Astrocyte (in vitro differentiated cells and primary cell): Measurements from ENCODE around the gene B9D1. TPM values are rescaled to one million over a fixed set of nuclear protein-coding genes. Genes with fewer than 3 reads are reported as not detected.

ENCODE experiments used
- DNase-seq: peaks from one replicate; pipeline ENCODE4 v3.0.0-alpha.2; 2010; ENCODE audit warnings: low read depth
- FAIRE-seq: peaks from 2 replicates; lab custom pipeline; 2011; peaks lifted over from hg19 to GRCh38; lab: Jason Lieb, UNC
- H2AFZ ChIP-seq: 2 replicates; pipeline ENCODE4 v1.6.0; 2012; ENCODE audit warnings: low read depth, low read length, inconsistent platforms
- H3K27ac ChIP-seq: 2 replicates; pipeline ENCODE4 v1.5.1; 2011; ENCODE audit warnings: low read depth, low read length, inconsistent platforms
- H3K27me3 ChIP-seq: 2 replicates; pipeline ENCODE4 v1.6.0; 2011; ENCODE audit warnings: low read length, inconsistent platforms; ENCODE audit not compliant: insufficient read depth
- H3K36me3 ChIP-seq: 2 replicates; pipeline ENCODE4 v1.5.1; 2011; ENCODE audit warnings: low read length, inconsistent platforms; ENCODE audit not compliant: insufficient read depth
- H3K4me1 ChIP-seq: 2 replicates; pipeline ENCODE4 v1.5.1; 2011; ENCODE audit warnings: low read length, inconsistent platforms; ENCODE audit not compliant: insufficient read depth
- H3K4me2 ChIP-seq: 2 replicates; pipeline ENCODE4 v1.6.0; 2012; ENCODE audit warnings: low read length, inconsistent platforms
- H3K4me3 ChIP-seq: 2 replicates; pipeline ENCODE4 v1.5.1; 2011; ENCODE audit warnings: low read depth, mild to moderate bottlenecking, low read length, inconsistent platforms; ENCODE audit not compliant: insufficient read depth
- H3K79me2 ChIP-seq: 2 replicates; pipeline ENCODE4 v1.6.0; 2012; ENCODE audit warnings: mild to moderate bottlenecking, low read length, inconsistent platforms; ENCODE audit not compliant: insufficient read depth
- H3K9ac ChIP-seq: 2 replicates; pipeline ENCODE4 v1.6.0; 2012; ENCODE audit warnings: mild to moderate bottlenecking, low read length, inconsistent platforms
- H3K9me3 ChIP-seq: 2 replicates; pipeline ENCODE4 v1.5.1; 2012; ENCODE audit warnings: low read depth, mild to moderate bottlenecking, low read length, inconsistent platforms; ENCODE audit not compliant: insufficient read depth
- H4K20me1 ChIP-seq: 2 replicates; pipeline ENCODE4 v1.6.0; 2012; ENCODE audit warnings: low read length, inconsistent platforms; ENCODE audit not compliant: insufficient read depth
- H3K27ac Mint-ChIP-seq: one replicate; pipeline ENCODE4 v1.8.0; 2021; ENCODE audit warnings: mild to moderate bottlenecking, mixed read lengths; ENCODE audit not compliant: unreplicated experiment
- H3K27me3 Mint-ChIP-seq: one replicate; pipeline ENCODE4 v1.8.0; 2021; ENCODE audit warnings: low read depth, mixed read lengths; ENCODE audit not compliant: unreplicated experiment
- H3K36me3 Mint-ChIP-seq: one replicate; pipeline ENCODE4 v1.8.0; 2021; ENCODE audit warnings: low read depth, mixed read lengths; ENCODE audit not compliant: unreplicated experiment
- H3K4me1 Mint-ChIP-seq: one replicate; pipeline ENCODE4 v1.8.0; 2021; ENCODE audit warnings: low read depth, mixed read lengths; ENCODE audit not compliant: unreplicated experiment
- H3K4me3 Mint-ChIP-seq: one replicate; pipeline ENCODE4 v1.8.0; 2021; ENCODE audit warnings: mild to moderate bottlenecking, moderate library complexity, mixed read lengths; ENCODE audit not compliant: unreplicated experiment
- H3K9me3 Mint-ChIP-seq: one replicate; pipeline ENCODE4 v1.8.0; 2021; ENCODE audit warnings: mild to moderate bottlenecking, mixed read lengths; ENCODE audit not compliant: unreplicated experiment
- CTCF ChIP-seq: IDR thresholded peaks from 2 replicates; pipeline ENCODE4 v1.5.1; 2011; ENCODE audit warnings: low read depth, mild to moderate bottlenecking, inconsistent platforms, low read length, moderate library complexity; ENCODE audit not compliant: insufficient read depth
- EZH2 ChIP-seq: IDR thresholded peaks from 2 replicates; pipeline ENCODE4 v1.6.1; 2012; ENCODE audit warnings: mild to moderate bottlenecking, low read length, inconsistent platforms; ENCODE audit not compliant: insufficient read depth
- total RNA-seq: library from RNA; stranded (reverse); gene quantifications from 2 replicates; pipeline ENCODE4 v1.2.1, GENCODE V29; 2021

Gene B9D1
- total RNA-seq, 1 donor from 2014 or later, result 10.2 TPM

GRCh38 chr17:19303367-19303776, 59.2 kb downstream of the B9D1 start:
- peaks cover 5% of the 10 kb centered on the region for H3K36me3 Mint-ChIP-seq
- Histone ChIP-seq H3K4me1 (peaks cover 17% of the 10 kb centered on the region), H3K27ac (no peak overlapping the region), H2AFZ (no peak overlapping the region), H4K20me1 (peaks cover 77% of the 10 kb centered on the region), H3K4me2 (no peak overlapping the region), H3K36me3 (no peaks in the 10 kb centered on the region), H3K4me3 (no peak overlapping the region), H3K9me3 (no peaks in the 10 kb centered on the region), H3K27me3 (no peaks in the 10 kb centered on the region), H3K79me2 (peaks cover 36% of the 10 kb centered on the region), H3K9ac (peak overlapping the region; percentile 22)
- TF ChIP-seq EZH2, result no peak
- no peak for TF ChIP-seq CTCF
- peaks cover 28% of the 10 kb centered on the region for H3K4me1 Mint-ChIP-seq
- peaks cover 2% of the 10 kb centered on the region for H3K27me3 Mint-ChIP-seq
- no peaks in the 10 kb centered on the region for H3K9me3 Mint-ChIP-seq
- H3K4me3 Mint-ChIP-seq, result no peak overlapping the region
- no peak for DNase-seq
- no peak overlapping the region for H3K27ac Mint-ChIP-seq
- FAIRE-seq, result no peak

GRCh38 chr17:19302791-19303331, 59.7 kb downstream of the B9D1 start:
- DNase-seq, result no peak
- no peak for TF ChIP-seq CTCF
- no peak for TF ChIP-seq EZH2
- Histone ChIP-seq H3K27ac (no peak overlapping the region), H4K20me1 (peaks cover 78% of the 10 kb centered on the region), H3K36me3 (no peaks in the 10 kb centered on the region), H3K9ac (peak overlapping the region; percentile 22), H3K9me3 (no peaks in the 10 kb centered on the region), H2AFZ (no peak overlapping the region), H3K4me2 (no peak overlapping the region), H3K4me3 (no peak overlapping the region), H3K79me2 (peaks cover 35% of the 10 kb centered on the region), H3K27me3 (no peaks in the 10 kb centered on the region), H3K4me1 (peaks cover 17% of the 10 kb centered on the region)
- no peak for FAIRE-seq
- H3K36me3 Mint-ChIP-seq, result peaks cover 5% of the 10 kb centered on the region
- H3K27ac Mint-ChIP-seq, result no peak overlapping the region
- no peaks in the 10 kb centered on the region for H3K9me3 Mint-ChIP-seq
- H3K27me3 Mint-ChIP-seq, result no peaks in the 10 kb centered on the region
- H3K4me1 Mint-ChIP-seq, result peaks cover 28% of the 10 kb centered on the region
- no peak overlapping the region for H3K4me3 Mint-ChIP-seq

GRCh38 chr17:19301973-19302372, 60.5 kb downstream of the B9D1 start:
- peaks cover 8% of the 10 kb centered on the region for H3K36me3 Mint-ChIP-seq
- Histone ChIP-seq H4K20me1 (peaks cover 81% of the 10 kb centered on the region), H3K4me3 (no peak overlapping the region), H3K36me3 (no peaks in the 10 kb centered on the region), H3K9ac (no peak overlapping the region), H3K4me2 (no peak overlapping the region), H3K4me1 (peaks cover 17% of the 10 kb centered on the region), H3K9me3 (no peaks in the 10 kb centered on the region), H3K27me3 (no peaks in the 10 kb centered on the region), H2AFZ (no peak overlapping the region), H3K27ac (no peak overlapping the region), H3K79me2 (peaks cover 40% of the 10 kb centered on the region)
- FAIRE-seq, result no peak
- no peak overlapping the region for H3K4me3 Mint-ChIP-seq
- TF ChIP-seq CTCF (no peak), EZH2 (no peak)
- no peaks in the 10 kb centered on the region for H3K9me3 Mint-ChIP-seq
- H3K27ac Mint-ChIP-seq, result no peak overlapping the region
- no peaks in the 10 kb centered on the region for H3K27me3 Mint-ChIP-seq
- DNase-seq, result no peak
- peaks cover 28% of the 10 kb centered on the region for H3K4me1 Mint-ChIP-seq
